Measurements from ENCODE around the gene KLK10.
"Not testable (repeated sequence)": the region's sequence is repeated elsewhere in the genome, so short reads cannot be mapped to it uniquely, and the experiment has no call there.

Gene KLK10

DNA sequence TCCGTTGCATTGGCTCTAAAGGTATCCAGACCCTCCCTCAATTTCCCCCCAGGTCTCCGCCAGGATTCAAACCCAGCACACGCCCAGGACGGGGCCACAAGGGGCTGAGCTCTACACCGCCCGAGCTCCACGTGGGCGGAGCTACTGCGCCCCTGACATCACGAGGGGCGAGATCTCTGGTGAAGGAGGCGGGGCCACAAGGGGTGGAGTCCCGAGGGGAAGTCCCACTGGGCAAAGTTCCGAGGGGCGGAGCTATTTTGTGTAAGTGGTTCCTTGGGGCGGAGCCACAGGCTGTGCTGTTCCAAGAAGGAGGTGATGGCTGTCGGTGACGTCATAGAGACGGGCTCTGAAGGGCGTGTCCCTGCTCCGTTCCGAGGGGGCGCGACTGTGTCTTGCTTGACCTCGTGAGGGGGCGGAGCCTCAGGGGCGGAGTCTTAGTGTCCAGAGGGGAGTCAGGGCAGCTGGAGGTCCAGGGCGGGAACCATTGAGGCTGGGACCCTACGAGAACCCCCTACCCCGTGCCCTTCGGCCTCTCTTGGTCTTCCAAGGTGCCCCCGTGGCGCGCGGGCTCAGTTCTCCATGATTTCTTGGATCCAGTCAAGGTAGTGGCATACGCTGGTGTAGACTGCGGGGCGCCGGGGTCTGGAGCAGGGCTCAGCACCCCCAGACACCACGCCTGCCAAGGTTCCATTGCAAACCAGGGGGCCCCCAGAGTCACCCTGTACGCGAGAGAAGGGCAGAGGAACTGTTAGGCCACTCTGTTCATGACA lies 16.8 kb downstream of the KLK10 start:
- Mint-ChIP-seq H3K36me3 (ENCODE audit: insufficient read depth) (no peaks in the 10 kb centered on the region), H3K27ac (no peak overlapping the region), H3K9me3 (no peaks in the 10 kb centered on the region), H3K4me1 (ENCODE audit: low read depth in 2 of 2) (peaks cover 0 to 5% of the 10 kb centered on the region in 2 donors), H3K27me3 (peaks cover 69 to 86% of the 10 kb centered on the region in 2 donors), H3K4me3 (no peak overlapping the region)
- ATAC-seq (replicated peaks) (no peak), DNase-seq (no peak)

DNA sequence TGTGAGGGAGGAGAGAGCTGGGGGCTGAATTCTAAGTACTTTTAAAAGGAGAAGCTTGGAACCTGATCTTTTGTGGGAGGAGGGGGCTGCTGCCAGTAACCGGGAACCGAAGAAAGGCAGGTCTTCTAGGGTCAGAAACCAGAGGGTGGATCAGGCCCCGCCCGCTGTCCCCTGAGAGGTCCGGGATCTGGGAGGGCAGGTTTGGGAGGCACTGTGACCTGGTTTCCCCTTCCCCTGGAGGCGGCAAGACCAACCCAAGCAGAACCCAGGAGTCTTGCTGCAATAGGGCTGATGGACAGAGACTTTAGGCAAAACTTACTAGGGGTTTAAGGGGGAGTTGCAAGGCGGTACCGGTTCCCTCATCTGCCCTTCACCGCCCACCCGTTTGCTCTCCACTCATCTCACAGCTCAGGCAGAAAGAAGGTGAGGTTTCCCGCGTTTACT lies 17.4 kb downstream of the KLK10 start:
- ATAC-seq (replicated peaks) (no peak), DNase-seq (no peak)
- Mint-ChIP-seq H3K27me3 (peaks cover 64 to 86% of the 10 kb centered on the region in 2 donors), H3K4me1 (ENCODE audit: low read depth in 2 of 2) (peaks cover 0 to 5% of the 10 kb centered on the region in 2 donors), H3K4me3 (no peak overlapping the region), H3K36me3 (ENCODE audit: insufficient read depth) (no peaks in the 10 kb centered on the region), H3K27ac (no peak overlapping the region), H3K9me3 (no peaks in the 10 kb centered on the region)

GRCh38 chr19:51001515-51001914 lies 18.0 kb downstream of the KLK10 start, which contains the start of gene KLK8:
TSS of gene KLK8 (minus strand) at chr19:51001604. CDS start at chr19:51001167, 437 bp downstream.
- Mint-ChIP-seq H3K4me1 (ENCODE audit: low read depth in 2 of 2) (peaks cover 0 to 5% of the 10 kb centered on the region in 2 donors), H3K27me3 (peaks cover 66 to 86% of the 10 kb centered on the region in 2 donors), H3K4me3 (no peak within 1 kb of the TSS), H3K36me3 (ENCODE audit: insufficient read depth) (no peaks in the 10 kb centered on the region), H3K9me3 (no peaks in the 10 kb centered on the region), H3K27ac (no peak within 1 kb of the TSS)
- DNase-seq (no peak), ATAC-seq (replicated peaks) (no peak)

DNA sequence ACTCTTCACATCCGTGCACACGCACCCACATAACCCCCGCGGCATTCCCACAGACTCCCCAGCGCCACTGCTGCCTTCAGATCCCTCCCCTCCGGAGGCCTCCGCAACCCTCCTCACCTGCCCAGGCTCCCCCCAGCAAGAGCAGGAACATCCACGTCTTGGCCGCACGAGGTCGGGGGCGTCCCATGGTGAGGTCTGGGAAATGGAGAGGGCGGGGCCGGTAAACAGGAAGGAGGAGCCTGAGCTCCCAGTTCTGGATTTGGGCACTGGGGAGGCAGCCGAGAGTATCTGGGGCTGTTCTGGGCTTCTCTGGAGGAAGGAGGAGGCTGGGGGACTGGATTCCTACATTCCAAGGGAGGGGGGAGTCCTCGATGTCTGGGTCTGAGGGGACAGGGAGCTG lies 18.5 kb downstream of the KLK10 start:
- peaks cover 0 to 5% of the 10 kb centered on the region in 2 donors for H3K4me1 Mint-ChIP-seq (ENCODE audit: low read depth in 2 of 2)
- H3K36me3 Mint-ChIP-seq (ENCODE audit: insufficient read depth): no peaks in the 10 kb centered on the region
- H3K4me3 Mint-ChIP-seq: no peak overlapping the region
- DNase-seq: no peak
- no peak for ATAC-seq (replicated peaks)
- peaks cover 66 to 85% of the 10 kb centered on the region in 2 donors for H3K27me3 Mint-ChIP-seq
- no peak overlapping the region for H3K27ac Mint-ChIP-seq
- H3K9me3 Mint-ChIP-seq: no peaks in the 10 kb centered on the region

- DNase-seq: no peak
- no peaks in the 10 kb centered on the region for H3K9me3 Mint-ChIP-seq
- H3K36me3 Mint-ChIP-seq (ENCODE audit: insufficient read depth): no peaks in the 10 kb centered on the region
- no peak for ATAC-seq (replicated peaks)
- no peak overlapping the region for H3K27ac Mint-ChIP-seq
- no peak overlapping the region for H3K4me3 Mint-ChIP-seq
- peaks cover 66 to 82% of the 10 kb centered on the region in 2 donors for H3K27me3 Mint-ChIP-seq
- H3K4me1 Mint-ChIP-seq (ENCODE audit: low read depth in 2 of 2): peaks cover 0 to 5% of the 10 kb centered on the region in 2 donors
Observed at GRCh38 chr19:51000426-51000825, 19.1 kb downstream of the KLK10 start.

DNA sequence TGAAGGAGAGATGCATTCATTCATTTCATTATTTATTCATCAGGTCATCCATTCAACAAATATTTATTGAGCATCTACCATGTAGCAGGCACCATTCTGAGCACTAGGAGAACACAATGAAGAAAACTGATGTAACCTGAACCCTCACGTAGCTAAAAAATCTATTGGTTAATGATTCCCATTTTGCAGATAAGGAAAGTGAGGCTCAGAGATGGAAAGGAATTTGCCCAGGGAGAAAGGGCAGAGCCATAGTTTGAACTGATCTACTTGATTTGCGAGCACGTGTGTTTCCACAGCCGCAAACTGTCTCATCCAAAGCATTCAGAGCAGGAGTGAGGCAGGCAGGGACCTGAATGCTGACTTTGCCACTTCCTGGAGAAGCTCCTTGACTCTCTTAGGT lies 20.8 kb downstream of the KLK10 start:
- Mint-ChIP-seq H3K4me3 (no peak overlapping the region), H3K4me1 (ENCODE audit: low read depth in 2 of 2) (peaks cover 0 to 5% of the 10 kb centered on the region in 2 donors), H3K36me3 (ENCODE audit: insufficient read depth) (no peaks in the 10 kb centered on the region), H3K27me3 (peaks cover 54 to 77% of the 10 kb centered on the region in 2 donors), H3K27ac (no peak overlapping the region), H3K9me3 (no peaks in the 10 kb centered on the region)
- DNase-seq (no peak), ATAC-seq (replicated peaks) (no peak)

DNA sequence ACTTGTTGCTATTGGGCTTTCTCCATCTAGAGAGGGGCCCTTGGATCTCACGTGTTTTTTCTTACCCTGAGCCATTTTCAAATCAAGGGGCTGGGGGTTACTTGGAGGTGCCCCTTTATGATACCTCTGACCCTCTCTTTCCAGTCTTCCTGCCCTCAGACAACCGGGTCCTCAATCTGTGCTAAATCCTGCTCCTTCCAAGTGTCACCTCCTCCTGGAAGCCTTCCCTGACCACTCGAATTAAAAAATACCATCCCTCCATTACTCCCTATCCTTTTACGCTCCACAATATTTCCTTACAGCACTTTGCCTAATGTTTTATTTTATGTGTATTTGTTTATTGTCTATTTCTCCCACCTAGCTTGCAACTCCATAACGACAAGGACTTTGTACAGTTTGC lies 21.4 kb downstream of the KLK10 start:
- Mint-ChIP-seq H3K9me3 (no peaks in the 10 kb centered on the region), H3K27ac (no peak overlapping the region), H3K4me1 (ENCODE audit: low read depth in 2 of 2) (peaks cover 0 to 5% of the 10 kb centered on the region in 2 donors), H3K27me3 (peaks cover 49 to 70% of the 10 kb centered on the region in 2 donors), H3K36me3 (ENCODE audit: insufficient read depth) (no peaks in the 10 kb centered on the region), H3K4me3 (no peak overlapping the region)
- DNase-seq (no peak), ATAC-seq (replicated peaks) (no peak)

DNA sequence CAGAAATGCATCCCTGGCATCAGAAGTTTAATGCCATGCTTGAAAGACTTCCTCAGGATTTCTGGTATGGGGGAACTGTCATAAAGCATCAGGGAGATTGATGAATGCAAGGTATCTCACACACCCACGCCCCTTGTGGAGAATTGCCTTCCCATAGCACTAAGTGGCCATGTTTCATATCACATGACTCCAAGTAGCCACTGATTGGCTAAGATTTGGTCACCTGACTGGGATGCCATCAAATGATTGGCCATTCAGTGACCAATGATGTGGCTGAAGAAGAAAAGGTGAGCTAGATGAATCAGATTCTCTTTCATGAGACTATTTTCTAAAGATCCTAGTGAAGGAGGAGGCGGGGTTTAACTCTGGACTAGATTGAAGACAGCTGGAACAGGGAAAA lies 25.4 kb downstream of the KLK10 start:
- no peak for DNase-seq
- ATAC-seq (replicated peaks): no peak
- Mint-ChIP-seq H3K36me3 (ENCODE audit: insufficient read depth) (no peaks in the 10 kb centered on the region), H3K27ac (no peak overlapping the region), H3K4me3 (no peak overlapping the region), H3K4me1 (ENCODE audit: low read depth in 2 of 2) (no peaks in the 10 kb centered on the region), H3K27me3 (peaks cover 36 to 50% of the 10 kb centered on the region in 2 donors), H3K9me3 (no peaks in the 10 kb centered on the region)

GRCh38 chr19:50992666-50993035 lies 26.9 kb downstream of the KLK10 start:
- H3K27ac Mint-ChIP-seq: no peak overlapping the region
- no peak for DNase-seq
- no peaks in the 10 kb centered on the region for H3K4me1 Mint-ChIP-seq (ENCODE audit: low read depth in 2 of 2)
- peaks cover 36 to 50% of the 10 kb centered on the region in 2 donors for H3K27me3 Mint-ChIP-seq
- no peaks in the 10 kb centered on the region for H3K9me3 Mint-ChIP-seq
- no peaks in the 10 kb centered on the region for H3K36me3 Mint-ChIP-seq (ENCODE audit: insufficient read depth)
- no peak overlapping the region for H3K4me3 Mint-ChIP-seq
- no peak for ATAC-seq (replicated peaks)

- H3K4me3 Mint-ChIP-seq; H3K4me1 Mint-ChIP-seq (ENCODE audit: low read depth in 2 of 2); H3K36me3 Mint-ChIP-seq (ENCODE audit: insufficient read depth); H3K27ac Mint-ChIP-seq; ATAC-seq (replicated peaks); H3K9me3 Mint-ChIP-seq; DNase-seq: not testable (repeated sequence)
- H3K27me3 Mint-ChIP-seq: peaks cover 67 to 82% of the 10 kb centered on the region in 2 donors
Observed at GRCh38 chr19:50984416-50984815, 35.1 kb downstream of the KLK10 start.

- Mint-ChIP-seq H3K9me3 (peaks cover 0 to 2% of the 10 kb centered on the region in 2 donors), H3K4me1 (ENCODE audit: low read depth in 2 of 2) (no peaks in the 10 kb centered on the region), H3K36me3 (ENCODE audit: insufficient read depth) (no peaks in the 10 kb centered on the region), H3K27me3 (peaks cover 66 to 82% of the 10 kb centered on the region in 2 donors), H3K27ac (no peak within 1 kb of the TSS), H3K4me3 (no peak within 1 kb of the TSS)
- DNase-seq (no peak), ATAC-seq (replicated peaks) (no peak)
Observed at GRCh38 chr19:50983625-50984292, 35.8 kb downstream of the KLK10 start, which contains the start of gene KLK7. TSS of gene KLK7 (minus strand) at chr19:50983917. CDS start at chr19:50982399, 1,518 bp downstream.

DNA sequence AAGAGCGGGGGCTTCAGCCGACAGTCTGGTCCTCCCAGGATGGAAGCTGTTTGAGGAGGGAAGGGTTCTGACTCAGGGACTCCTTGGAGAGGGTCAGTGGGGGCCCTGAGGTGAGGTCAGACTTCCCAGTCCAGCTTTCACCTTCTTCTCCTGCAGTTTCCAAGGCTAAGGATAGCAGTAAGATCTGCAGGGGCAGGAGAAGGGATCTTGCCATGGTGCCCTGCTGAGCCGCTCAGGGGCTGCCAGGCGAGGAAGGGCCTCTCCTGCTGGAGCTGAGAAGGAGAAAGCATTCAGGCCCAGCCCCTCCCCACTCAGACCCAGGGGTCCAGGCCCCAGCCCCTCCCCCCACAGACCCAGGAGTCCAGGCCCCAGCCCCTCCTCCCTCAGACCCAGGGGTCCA lies 37.3 kb downstream of the KLK10 start:
- DNase-seq: no peak
- no peak overlapping the region for H3K27ac Mint-ChIP-seq
- no peak for ATAC-seq (replicated peaks)
- H3K4me1 Mint-ChIP-seq (ENCODE audit: low read depth in 2 of 2): no peaks in the 10 kb centered on the region
- H3K27me3 Mint-ChIP-seq: peaks cover 67 to 82% of the 10 kb centered on the region in 2 donors
- H3K4me3 Mint-ChIP-seq: no peak overlapping the region
- no peaks in the 10 kb centered on the region for H3K36me3 Mint-ChIP-seq (ENCODE audit: insufficient read depth)
- H3K9me3 Mint-ChIP-seq: peaks cover 0 to 2% of the 10 kb centered on the region in 2 donors

DNA sequence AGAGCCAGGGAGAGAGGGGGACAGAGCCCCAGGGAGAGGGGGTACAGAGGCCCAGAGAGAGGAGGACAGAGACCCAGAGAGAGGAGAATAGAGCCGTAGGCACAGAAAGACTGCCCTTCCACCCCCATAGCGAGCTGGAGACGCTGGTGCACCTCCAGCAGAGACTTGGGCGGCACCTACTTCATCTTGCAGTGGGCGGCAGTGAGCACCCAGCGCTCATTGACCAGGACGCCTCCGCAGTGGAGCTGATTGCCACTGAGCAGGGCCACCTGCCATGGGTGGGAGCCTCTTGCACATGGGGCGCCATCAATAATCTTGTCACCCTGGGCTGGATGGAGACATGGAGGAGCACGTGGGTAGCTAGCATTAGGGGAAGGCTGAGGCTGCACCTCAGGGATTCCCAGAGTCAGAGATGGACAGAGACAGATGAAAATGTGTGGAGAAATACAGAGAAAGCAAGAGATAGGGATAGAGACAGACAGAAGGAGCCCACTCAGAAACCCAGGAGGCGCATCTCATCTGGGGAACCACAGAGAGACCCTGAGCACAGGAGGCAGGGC lies 37.8 kb downstream of the KLK10 start:
- H3K9me3 Mint-ChIP-seq: peaks cover 0 to 2% of the 10 kb centered on the region in 2 donors
- H3K27ac Mint-ChIP-seq: no peak overlapping the region
- H3K36me3 Mint-ChIP-seq (ENCODE audit: insufficient read depth): no peaks in the 10 kb centered on the region
- H3K4me3 Mint-ChIP-seq: no peak overlapping the region
- H3K4me1 Mint-ChIP-seq (ENCODE audit: low read depth in 2 of 2): no peaks in the 10 kb centered on the region
- ATAC-seq (replicated peaks) (no peak), DNase-seq (no peak)
- H3K27me3 Mint-ChIP-seq: peaks cover 70 to 85% of the 10 kb centered on the region in 2 donors

Data from effector memory CD8-positive, alpha-beta T cell (primary cell).